OCI-LY7 (cell line): ENCODE results near the gene EPB41L1.

Experiments used
- CTCF ChIP-seq: fragments of 200-600 bp; sonication (generic); conservative IDR thresholded peaks from 2 replicates; pipeline ENCODE4 v1.5.1; 2014; ENCODE audit warnings: mild to moderate bottlenecking, antibody characterized with exemption, low read length, moderate library complexity, mixed read lengths
- EZH2phosphoT487 ChIP-seq: fragments of 200-600 bp; sonication (generic); IDR thresholded peaks from 2 replicates; pipeline ENCODE4 v1.6.1; 2018; ENCODE audit warnings: low read depth, borderline replicate concordance, mild to moderate bottlenecking, mixed run types, antibody characterized with exemption, low read length, moderate library complexity, mixed read lengths

DNA sequence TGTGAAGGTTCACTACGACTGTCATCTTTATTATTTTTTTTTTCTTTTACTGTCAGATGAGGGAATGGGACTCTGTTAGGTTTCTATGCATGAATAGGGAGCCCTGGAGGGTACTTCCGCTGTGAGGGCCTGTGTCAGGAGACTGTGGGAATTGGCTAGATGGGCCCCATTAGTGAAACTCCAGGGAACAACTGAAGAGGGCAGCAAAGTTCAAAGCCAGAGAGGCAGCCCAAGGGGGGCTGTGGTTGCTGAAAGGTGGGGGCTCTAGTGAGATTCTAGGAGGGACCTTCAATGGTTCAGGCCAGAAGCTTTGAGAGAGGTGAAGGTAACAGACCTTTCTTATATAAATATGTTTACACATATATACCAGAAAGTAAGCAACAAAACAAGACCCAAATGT is 13.2 kb upstream of the EPB41L1 start:
- TF ChIP-seq CTCF = peak; percentile 72
- no peak for TF ChIP-seq EZH2phosphoT487
